ENCODE measurements around the gene KLHL15.

The KLHL15 gene

DNA sequence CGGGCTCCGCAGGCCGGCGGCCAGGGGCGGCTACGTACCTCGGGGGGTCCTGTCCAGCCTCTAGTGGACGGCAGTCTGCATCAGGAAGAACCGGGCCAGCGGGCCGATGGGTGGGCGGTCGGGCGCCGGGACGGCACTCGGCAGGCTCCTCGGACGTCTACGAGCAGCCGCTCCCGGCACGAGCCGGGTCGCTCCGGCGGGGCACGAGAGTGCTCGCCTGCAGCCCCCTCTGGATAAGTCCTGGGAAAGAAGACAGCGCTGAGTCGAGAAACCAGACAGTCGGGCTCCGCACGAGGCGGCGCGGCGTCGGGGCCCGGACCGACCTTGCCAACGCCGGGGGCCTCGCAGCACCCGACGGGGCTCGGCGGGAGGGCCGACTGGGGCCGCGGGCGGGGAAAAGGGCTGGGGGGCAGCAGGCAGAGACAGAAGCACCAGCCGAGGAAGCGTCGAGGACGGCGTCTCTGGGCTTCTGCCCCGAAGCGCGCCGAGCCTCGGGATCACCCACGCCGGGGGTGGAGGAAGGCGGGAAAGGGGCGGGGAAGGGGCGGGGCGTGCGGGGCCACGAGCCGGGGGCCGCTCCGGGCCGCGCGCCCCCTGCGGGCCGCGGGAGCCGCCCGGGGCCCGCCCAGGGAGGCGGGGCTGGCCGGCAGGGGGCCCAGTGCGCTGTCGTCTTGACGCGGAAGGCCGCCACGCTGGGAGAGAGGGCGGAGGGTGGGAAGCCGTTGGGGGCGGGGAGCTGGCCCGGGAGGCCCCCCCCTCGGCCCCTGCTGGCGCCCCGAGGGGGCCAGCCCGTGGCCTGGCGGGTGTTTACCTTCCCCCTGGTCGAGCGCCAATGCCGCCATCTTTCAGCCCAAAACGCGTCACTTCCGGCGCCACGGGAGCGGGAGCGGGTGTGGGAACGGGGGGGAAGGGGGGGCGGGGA is 1.9 kb downstream of the KLHL15 start:
- DNase-seq (ENCODE audit: low read depth): peak; percentile 64
- TF ChIP-seq, protein P1, sequence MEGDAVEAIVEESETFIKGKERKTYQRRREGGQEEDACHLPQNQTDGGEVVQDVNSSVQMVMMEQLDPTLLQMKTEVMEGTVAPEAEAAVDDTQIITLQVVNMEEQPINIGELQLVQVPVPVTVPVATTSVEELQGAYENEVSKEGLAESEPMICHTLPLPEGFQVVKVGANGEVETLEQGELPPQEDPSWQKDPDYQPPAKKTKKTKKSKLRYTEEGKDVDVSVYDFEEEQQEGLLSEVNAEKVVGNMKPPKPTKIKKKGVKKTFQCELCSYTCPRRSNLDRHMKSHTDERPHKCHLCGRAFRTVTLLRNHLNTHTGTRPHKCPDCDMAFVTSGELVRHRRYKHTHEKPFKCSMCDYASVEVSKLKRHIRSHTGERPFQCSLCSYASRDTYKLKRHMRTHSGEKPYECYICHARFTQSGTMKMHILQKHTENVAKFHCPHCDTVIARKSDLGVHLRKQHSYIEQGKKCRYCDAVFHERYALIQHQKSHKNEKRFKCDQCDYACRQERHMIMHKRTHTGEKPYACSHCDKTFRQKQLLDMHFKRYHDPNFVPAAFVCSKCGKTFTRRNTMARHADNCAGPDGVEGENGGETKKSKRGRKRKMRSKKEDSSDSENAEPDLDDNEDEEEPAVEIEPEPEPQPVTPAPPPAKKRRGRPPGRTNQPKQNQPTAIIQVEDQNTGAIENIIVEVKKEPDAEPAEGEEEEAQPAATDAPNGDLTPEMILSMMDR (IDR thresholded peaks at IDR 0.05; ENCODE audit: control insufficient read depth, insufficient read depth, low read depth, low read length, missing control alignments): peak; percentile 10
- H3K4me3 ChIP-seq (ENCODE audit: control insufficient read depth, low read depth, low read length): peak overlapping the region; percentile 29

DNA sequence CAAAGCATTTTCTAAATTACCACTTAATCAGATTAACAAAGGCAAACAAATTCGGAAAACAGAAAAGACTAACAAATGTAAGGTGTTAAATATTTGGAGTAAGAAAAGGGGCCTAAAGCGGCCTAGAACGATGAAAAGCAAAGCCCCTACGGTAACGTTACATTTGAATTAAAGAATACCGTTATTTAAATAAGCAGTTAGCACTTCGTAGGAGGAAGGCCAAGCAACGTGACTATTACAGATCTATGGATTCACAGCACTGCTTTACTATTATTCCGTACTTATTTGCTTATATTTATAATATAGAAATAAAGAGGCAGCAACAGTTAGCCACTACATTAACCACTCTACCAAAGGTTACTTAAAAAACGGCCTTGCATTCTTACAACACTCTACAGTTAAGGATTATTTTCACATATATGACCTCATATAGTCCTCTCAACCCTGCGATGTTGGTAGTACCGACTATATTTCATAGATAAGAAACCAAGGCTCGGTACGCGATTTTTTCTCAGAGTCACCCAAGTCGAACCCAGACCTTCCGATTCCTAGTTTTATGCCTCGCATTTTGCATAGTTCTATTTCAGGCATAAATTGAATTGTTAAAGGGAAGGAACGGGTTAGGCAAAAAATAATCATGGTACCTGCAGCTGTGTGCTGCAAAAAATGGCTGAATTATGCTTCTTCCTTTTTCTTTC is 2.9 kb downstream of the KLHL15 start:
- TF ChIP-seq, protein P1 (IDR thresholded peaks at IDR 0.05; ENCODE audit: control insufficient read depth, insufficient read depth, low read depth, low read length, missing control alignments): no peak
- DNase-seq (ENCODE audit: low read depth): no peak
- peak overlapping the region; percentile 29 for H3K4me3 ChIP-seq (ENCODE audit: control insufficient read depth, low read depth, low read length)

DNA sequence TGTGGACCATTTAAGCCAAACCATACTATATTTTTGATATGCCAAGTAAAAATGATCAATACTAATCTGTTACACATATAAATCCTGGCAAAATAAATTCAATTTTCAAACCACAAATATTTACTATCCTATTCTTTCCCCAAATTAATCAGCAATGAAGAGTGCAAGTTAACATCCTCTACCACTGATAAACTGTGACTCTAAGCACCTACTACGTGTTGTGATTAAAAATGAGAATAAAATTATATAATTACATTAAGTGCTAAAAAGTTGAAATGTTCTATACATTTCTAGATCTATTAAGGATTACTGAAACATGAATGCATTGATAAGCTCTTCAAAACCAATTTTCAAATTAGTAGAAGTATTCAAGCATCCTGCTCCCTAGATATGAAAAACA is 3.4 kb downstream of the KLHL15 start:
- no peak for DNase-seq (ENCODE audit: low read depth)
- peak overlapping the region; percentile 29 for H3K4me3 ChIP-seq (ENCODE audit: control insufficient read depth, low read depth, low read length)
- TF ChIP-seq, protein P1 (IDR thresholded peaks at IDR 0.05; ENCODE audit: control insufficient read depth, insufficient read depth, low read depth, low read length, missing control alignments): no peak

DNA sequence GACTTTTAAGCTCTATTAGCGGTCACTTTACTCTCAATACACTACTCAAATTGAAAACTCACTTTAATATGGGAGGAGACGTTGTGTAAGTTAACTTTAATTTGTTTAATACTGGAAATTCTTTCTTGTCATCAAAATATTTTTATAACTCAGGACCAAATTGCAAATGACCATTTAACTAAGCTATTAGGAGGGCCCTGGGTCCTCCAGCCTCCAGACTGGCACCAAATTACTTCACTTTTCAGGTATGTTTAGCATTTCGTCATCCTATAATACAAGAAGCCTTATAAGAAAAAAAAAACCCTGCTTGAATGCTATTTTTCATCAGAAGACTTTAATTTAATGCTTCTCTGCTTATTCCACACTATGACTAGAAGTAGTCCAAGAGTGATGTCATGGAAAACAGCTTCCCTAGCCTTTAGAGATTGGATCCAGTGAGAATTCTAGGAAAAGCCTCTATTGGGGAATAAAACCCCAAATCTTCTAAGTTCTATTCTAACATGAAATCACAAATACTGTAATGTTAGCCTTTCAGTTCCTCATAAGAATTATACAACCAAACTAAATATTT is 6.6 kb downstream of the KLHL15 start:
- no peak overlapping the region for H3K4me3 ChIP-seq (ENCODE audit: control insufficient read depth, low read depth, low read length)
- DNase-seq (ENCODE audit: low read depth): no peak

DNA sequence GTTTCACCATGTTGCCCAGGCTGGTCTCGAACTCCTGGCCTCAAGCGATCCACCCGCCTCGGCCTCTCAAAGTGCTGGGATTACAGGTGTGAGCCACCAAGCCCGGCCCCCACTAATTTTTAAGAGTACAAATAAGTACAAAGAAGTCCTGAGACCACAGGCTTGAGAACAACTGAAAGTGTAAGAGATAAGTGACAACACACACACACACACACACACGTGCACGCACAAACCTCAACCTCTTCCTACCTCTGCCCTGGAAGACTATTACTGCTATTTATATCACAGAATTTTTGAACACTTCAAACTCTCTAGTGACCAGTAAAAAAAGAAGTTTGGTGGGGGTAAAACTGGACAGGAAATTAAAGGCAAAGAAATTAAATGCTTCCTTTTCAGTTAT is 7.5 kb downstream of the KLHL15 start:
- H3K4me3 ChIP-seq (ENCODE audit: control insufficient read depth, low read depth, low read length): no peak overlapping the region
- TF ChIP-seq, protein P1 (IDR thresholded peaks at IDR 0.05; ENCODE audit: control insufficient read depth, insufficient read depth, low read depth, low read length, missing control alignments): no peak
- DNase-seq (ENCODE audit: low read depth): no peak

More for the DNA sequence above, 6.6 kb downstream of the KLHL15 start:
- TF ChIP-seq, protein P1 (IDR thresholded peaks at IDR 0.05; ENCODE audit: control insufficient read depth, insufficient read depth, low read depth, low read length, missing control alignments): no peak

DNA sequence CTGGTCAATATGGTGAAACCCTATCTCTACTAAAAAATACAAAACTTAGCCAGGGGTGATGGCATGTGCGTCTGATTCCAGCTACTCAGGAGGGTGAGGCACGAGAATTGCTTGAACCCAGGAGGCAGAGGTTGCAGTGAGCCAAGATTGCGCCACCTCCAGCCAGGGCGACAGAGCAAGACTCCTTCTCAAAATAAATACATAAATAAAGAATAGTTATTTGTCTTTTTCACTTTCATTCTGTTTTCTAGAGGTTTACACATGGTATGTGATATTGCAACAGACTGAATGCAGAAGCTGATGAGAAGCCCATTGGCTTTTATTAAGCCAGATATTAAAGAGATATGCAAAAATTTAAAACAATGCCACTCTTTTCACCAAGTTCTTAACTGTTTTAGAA is 8.2 kb downstream of the KLHL15 start:
- no peak overlapping the region for H3K4me3 ChIP-seq (ENCODE audit: control insufficient read depth, low read depth, low read length)
- TF ChIP-seq, protein P1 (IDR thresholded peaks at IDR 0.05; ENCODE audit: control insufficient read depth, insufficient read depth, low read depth, low read length, missing control alignments): no peak

More for the DNA sequence above, 8.2 kb downstream of the KLHL15 start:
- DNase-seq (ENCODE audit: low read depth): no peak

Measured in AG09309 (cell line).